Neuronal stem cell (in vitro differentiated cells): ENCODE data around the gene CTTNBP2NL.

Source experiments
- DNase-seq: peaks from one replicate; pipeline ENCODE4 v3.0.0-alpha.2; 2013; ENCODE audit warnings: low spot score
- H2AFZ ChIP-seq: one replicate; pipeline ENCODE4 v1.6.1; 2013; ENCODE audit warnings: mild to moderate bottlenecking, low read length, inconsistent platforms
- H2AK5ac ChIP-seq: 2 replicates; pipeline ENCODE4 v1.6.1; 2013; ENCODE audit warnings: low read depth, mild to moderate bottlenecking, inconsistent platforms, low read length, moderate library complexity, mixed read lengths
- H2BK120ac ChIP-seq: 2 replicates; pipeline ENCODE4 v1.6.1; 2013; ENCODE audit warnings: low read depth, mild to moderate bottlenecking, inconsistent platforms, low read length, moderate library complexity, mixed read lengths
- H2BK12ac ChIP-seq: one replicate; pipeline ENCODE4 v1.6.1; 2013; ENCODE audit warnings: low read length, inconsistent platforms
- H2BK15ac ChIP-seq: 2 replicates; pipeline ENCODE4 v1.6.1; 2013; ENCODE audit warnings: mild to moderate bottlenecking, low read length, inconsistent platforms, mixed read lengths
- H2BK5ac ChIP-seq: one replicate; pipeline ENCODE4 v1.6.1; 2013; ENCODE audit warnings: inconsistent platforms, mild to moderate bottlenecking, low read length, moderate library complexity
- H3K14ac ChIP-seq: one replicate; pipeline ENCODE4 v1.6.1; 2013; ENCODE audit warnings: low read length, inconsistent platforms
- H3K18ac ChIP-seq: 2 replicates; pipeline ENCODE4 v1.6.1; 2013; ENCODE audit warnings: low read length, inconsistent platforms
- H3K23ac ChIP-seq: 2 replicates; pipeline ENCODE4 v1.6.1; 2013; ENCODE audit warnings: low read depth, mild to moderate bottlenecking, mixed read lengths, low read length, inconsistent platforms; ENCODE audit not compliant: poor library complexity
- H3K27ac ChIP-seq: replicated peaks from 3 replicates; pipeline ENCODE4 v1.5.1; 2013; ENCODE audit warnings: low read length, inconsistent platforms
- H3K27me3 ChIP-seq, 3 experiments: 2 replicates each; pipeline ENCODE4 v1.6.1; 2013; ENCODE audit warnings: low read length in 3 of 3, mild to moderate bottlenecking in 2 of 3, inconsistent platforms in 1 of 3, low read depth in 1 of 3, mixed read lengths in 1 of 3, moderate library complexity in 1 of 3; ENCODE audit not compliant: control insufficient read depth in 3 of 3, insufficient read depth in 3 of 3
- H3K36me3 ChIP-seq, 2 donors: replicated peaks in 1 of 2; 2 replicates each; pipeline ENCODE4 v1.6.1; 2013; ENCODE audit warnings: low read length in 2 of 2; ENCODE audit not compliant: control insufficient read depth in 2 of 2, insufficient read depth in 2 of 2
- H3K4ac ChIP-seq: 2 replicates; pipeline ENCODE4 v1.6.1; 2013; ENCODE audit warnings: inconsistent platforms, mild to moderate bottlenecking, low read length, moderate library complexity
- H3K4me1 ChIP-seq, 2 donors: 1 replicate in 1 of 2; 2 replicates in 1 of 2; pipeline ENCODE4 v1.6.1; 2013; ENCODE audit warnings: low read length in 2 of 2, low read depth in 1 of 2; ENCODE audit not compliant: control insufficient read depth in 2 of 2, insufficient read depth in 1 of 2
- H3K4me2 ChIP-seq: one replicate; pipeline ENCODE4 v1.6.1; 2013; ENCODE audit warnings: mild to moderate bottlenecking, low read length, inconsistent platforms; ENCODE audit not compliant: insufficient read depth, poor library complexity, severe bottlenecking
- H3K4me3 ChIP-seq, 2 donors: 2 replicates each; pipeline ENCODE4 v1.5.1; 2013; ENCODE audit warnings: low read length in 2 of 2, mild to moderate bottlenecking in 2 of 2, inconsistent platforms in 1 of 2, moderate library complexity in 1 of 2
- H3K79me1 ChIP-seq: one replicate; pipeline ENCODE4 v1.6.1; 2013; ENCODE audit warnings: low read depth, mild to moderate bottlenecking, inconsistent platforms, low read length, moderate library complexity
- H3K9ac ChIP-seq: one replicate; pipeline ENCODE4 v1.6.1; 2013; ENCODE audit warnings: mild to moderate bottlenecking, low read depth, low read length, inconsistent platforms; ENCODE audit not compliant: poor library complexity
- H3K9me3 ChIP-seq, 2 donors: replicated peaks in 1 of 2; 2 replicates each; pipeline versions ENCODE3 to v1.6.1; 2013; ENCODE audit warnings: low read length in 2 of 2, mild to moderate bottlenecking in 2 of 2, inconsistent platforms in 1 of 2, low read depth in 1 of 2, mixed read lengths in 1 of 2, moderate library complexity in 1 of 2; ENCODE audit not compliant: control insufficient read depth in 2 of 2, insufficient read depth in 1 of 2
- H4K8ac ChIP-seq: one replicate; pipeline ENCODE4 v1.6.1; 2013; ENCODE audit warnings: low read depth, mild to moderate bottlenecking, inconsistent platforms, low read length, moderate library complexity
- H4K91ac ChIP-seq: one replicate; pipeline ENCODE4 v1.6.1; 2013; ENCODE audit warnings: low read length, low read depth, mild to moderate bottlenecking, inconsistent platforms; ENCODE audit not compliant: poor library complexity
- WGBS, 2 donors: extraction: QIAGEN DNeasy Blood & Tissue Kit; methylation state at CpG; one replicate each; pipeline ENCODE4 v1.1.7; 2013; ENCODE audit warnings: missing lambda C conversion rate in 2 of 2, mixed read lengths in 1 of 2; ENCODE audit not compliant: insufficient read length in 2 of 2, insufficient replicate concordance in 1 of 2; ENCODE audit errors: extremely low coverage in 2 of 2; 5-methylcytosine and 5-hydroxymethylcytosine counted together

The CTTNBP2NL gene

DNA sequence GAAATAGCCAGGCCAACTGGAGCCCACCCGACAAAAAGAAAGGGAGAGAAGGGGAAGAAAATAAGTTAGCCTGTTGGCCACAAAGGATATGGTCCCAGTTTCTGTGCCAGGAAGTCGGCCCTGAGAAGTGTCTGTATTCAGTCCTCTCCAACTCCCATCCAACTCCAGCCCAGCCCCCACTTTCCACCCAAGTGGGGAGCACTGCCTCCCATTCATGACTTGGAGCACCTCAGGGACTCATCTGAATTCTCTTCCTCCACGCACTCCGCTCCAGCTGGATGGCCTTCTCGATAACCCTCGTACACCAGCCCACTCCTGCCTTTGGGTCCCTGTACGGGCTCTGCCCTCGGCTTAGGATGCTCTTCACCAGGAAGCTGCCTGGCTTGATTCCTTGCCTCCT is 110.7 kb downstream of the CTTNBP2NL start:
- H3K9me3 ChIP-seq: no peaks in the 10 kb centered on the region
- H3K79me1 ChIP-seq: no peaks in the 10 kb centered on the region
- no peak overlapping the region for H3K4me2 ChIP-seq
- no peaks in the 10 kb centered on the region for H3K36me3 ChIP-seq
- no peak overlapping the region for H3K18ac ChIP-seq
- H2BK5ac ChIP-seq: no peak overlapping the region
- H3K23ac ChIP-seq: no peak overlapping the region
- H3K9ac ChIP-seq: no peak overlapping the region
- H3K27me3 ChIP-seq: peaks cover 7 to 32% (median 23%) of the 10 kb centered on the region in 3 experiments
- H2BK12ac ChIP-seq: no peak overlapping the region
- no peak overlapping the region for H2AK5ac ChIP-seq
- no peak overlapping the region for H3K27ac ChIP-seq
- no peak overlapping the region for H2AFZ ChIP-seq
- H3K14ac ChIP-seq: no peak overlapping the region
- H3K4ac ChIP-seq: no peak overlapping the region
- DNase-seq: no peak
- no peak overlapping the region for H4K91ac ChIP-seq
- H4K8ac ChIP-seq: no peak overlapping the region
- H3K4me3 ChIP-seq: no peak overlapping the region
- peak overlapping the region; percentile 29 for H2BK15ac ChIP-seq
- peaks cover 37 to 47% of the 10 kb centered on the region in 2 donors for H3K4me1 ChIP-seq
- H2BK120ac ChIP-seq: no peak overlapping the region
- WGBS, 2 donors: no CpG with 5 or more reads among the region's 8 CpGs

DNA sequence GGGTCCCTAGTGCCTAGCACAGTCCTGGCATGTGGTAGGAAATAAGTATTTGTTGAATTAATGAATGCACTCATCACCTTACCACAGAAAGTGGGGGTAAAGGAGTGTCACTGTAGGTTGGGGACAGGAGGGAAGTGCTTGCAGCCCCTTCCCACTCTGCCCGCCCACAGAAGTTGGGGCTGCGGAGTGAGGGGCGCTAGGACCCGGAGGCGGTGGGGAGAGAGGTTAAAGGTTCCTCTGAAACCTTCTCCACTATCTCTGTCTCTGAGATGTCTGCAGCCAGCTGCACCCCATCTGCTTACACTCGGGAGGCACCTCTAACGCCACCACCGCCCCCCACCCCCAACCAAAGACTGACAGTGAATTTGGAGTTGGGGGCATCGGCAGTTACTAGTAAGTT is 111.3 kb downstream of the CTTNBP2NL start:
- Histone ChIP-seq H2BK5ac (no peak overlapping the region), H2AFZ (no peak overlapping the region), H4K8ac (no peak overlapping the region), H3K4me3 (no peak overlapping the region), H2BK12ac (no peak overlapping the region), H2AK5ac (no peak overlapping the region), H4K91ac (no peak overlapping the region), H3K23ac (no peak overlapping the region), H3K36me3 (no peaks in the 10 kb centered on the region), H3K79me1 (no peaks in the 10 kb centered on the region), H3K14ac (no peak overlapping the region), H3K4me2 (peak overlapping the region; percentile 91), H2BK15ac (no peak overlapping the region), H3K9ac (no peak overlapping the region), H3K27me3 (peaks cover 7 to 32% (median 23%) of the 10 kb centered on the region in 3 experiments), H3K27ac (no peak overlapping the region), H2BK120ac (no peak overlapping the region), H3K4me1 (peaks cover 37 to 45% of the 10 kb centered on the region in 2 donors), H3K9me3 (no peaks in the 10 kb centered on the region), H3K18ac (no peak overlapping the region), H3K4ac (no peak overlapping the region)
- no peak for DNase-seq
- no CpG with 5 or more reads among the region's 9 CpGs for WGBS, 2 donors

- H2BK15ac ChIP-seq: no peak overlapping the region
- no peak overlapping the region for H4K8ac ChIP-seq
- peaks cover 31 to 43% of the 10 kb centered on the region in 2 donors for H3K4me1 ChIP-seq
- peak overlapping the region; percentile 59 for H3K23ac ChIP-seq
- H3K18ac ChIP-seq: peak overlapping the region; percentile 92
- H3K27ac ChIP-seq: no peak overlapping the region
- H4K91ac ChIP-seq: no peak overlapping the region
- H2AFZ ChIP-seq: peak overlapping the region; percentile 91
- peaks cover 7 to 32% (median 23%) of the 10 kb centered on the region in 3 experiments for H3K27me3 ChIP-seq
- H2BK120ac ChIP-seq: no peak overlapping the region
- peak overlapping the region; percentile 91 for H3K4me2 ChIP-seq
- no peaks in the 10 kb centered on the region for H3K36me3 ChIP-seq
- H3K4ac ChIP-seq: no peak overlapping the region
- H3K79me1 ChIP-seq: no peaks in the 10 kb centered on the region
- no peak overlapping the region for H3K9ac ChIP-seq
- no peak overlapping the region for H2BK12ac ChIP-seq
- DNase-seq: no peak
- peak overlapping the region; percentile 31 to 88 for H3K4me3 ChIP-seq
- no peak overlapping the region for H3K14ac ChIP-seq
- no peak overlapping the region for H2AK5ac ChIP-seq
- no peaks in the 10 kb centered on the region for H3K9me3 ChIP-seq
- no peak overlapping the region for H2BK5ac ChIP-seq
- WGBS, 2 donors: no CpG with 5 or more reads among the region's 15 CpGs
Measured at GRCh38 chr1:112507921-112508277, 111.9 kb downstream of the CTTNBP2NL start.

DNA sequence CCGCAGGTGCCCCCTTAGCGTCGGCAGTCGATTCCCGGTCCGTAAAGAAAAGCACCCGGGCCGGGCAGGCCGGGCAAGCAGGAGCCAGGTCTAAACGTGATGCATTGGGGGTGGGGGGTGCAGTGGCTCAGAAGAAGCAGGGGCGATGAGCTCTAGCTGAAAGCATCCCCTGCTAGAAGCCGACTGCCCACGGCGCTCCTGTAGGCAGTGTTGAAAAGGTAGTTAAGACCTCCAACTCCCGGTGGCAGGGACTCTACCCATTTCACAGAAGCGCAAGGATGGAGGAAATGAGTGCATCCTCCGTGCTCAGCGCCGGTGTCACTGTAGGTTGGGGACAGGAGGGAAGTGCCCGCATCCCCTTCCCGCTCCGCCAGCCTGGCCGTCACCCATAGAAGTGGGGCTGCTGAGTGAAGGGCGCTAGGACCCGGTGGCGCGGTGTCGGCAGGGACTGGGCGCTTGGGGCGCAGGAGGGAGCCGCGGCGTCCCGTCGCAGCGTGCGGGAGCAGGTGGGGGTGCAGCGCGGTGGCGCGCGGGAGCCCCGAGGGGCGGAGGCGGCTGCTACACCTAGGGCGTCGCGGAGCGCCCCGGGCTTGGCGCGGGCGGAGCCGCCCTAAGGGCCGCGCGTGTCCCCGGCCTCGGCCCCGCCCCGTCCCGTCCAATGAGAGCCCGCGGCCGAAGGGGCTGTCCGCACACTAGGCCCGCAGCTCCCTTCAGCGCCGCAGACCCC is 112.4 kb downstream of the CTTNBP2NL start, which contains the start of gene WNT2B:
WNT2B (plus strand) TSS at position 688 of the 727 bp plus-strand sequence. CDS start 298 bp downstream, outside the sequence.
- Histone ChIP-seq H3K27ac (no peak within 1 kb of the TSS), H3K4ac (no peak within 1 kb of the TSS), H3K9ac (peak within 1 kb of the TSS; percentile 85), H2BK12ac (peak within 1 kb of the TSS; percentile 49), H3K79me1 (no peaks in the 10 kb centered on the region), H3K36me3 (no peaks in the 10 kb centered on the region), H3K4me3 (peak within 1 kb of the TSS; percentile 31 to 88), H3K18ac (peak within 1 kb of the TSS; percentile 92), H2AK5ac (peak within 1 kb of the TSS; percentile 8), H2BK5ac (no peak within 1 kb of the TSS), H3K4me2 (peak within 1 kb of the TSS; percentile 91), H2BK120ac (no peak within 1 kb of the TSS), H2BK15ac (peak within 1 kb of the TSS; percentile 17), H3K27me3 (peaks cover 7 to 32% (median 23%) of the 10 kb centered on the region in 3 experiments), H2AFZ (peak within 1 kb of the TSS; percentile 91), H4K8ac (no peak within 1 kb of the TSS), H3K23ac (peak within 1 kb of the TSS; percentile 59), H3K14ac (peak within 1 kb of the TSS; percentile 43), H4K91ac (peak within 1 kb of the TSS; percentile 26), H3K4me1 (peaks cover 29 to 42% of the 10 kb centered on the region in 2 donors), H3K9me3 (no peaks in the 10 kb centered on the region)
- WGBS, 2 donors: no CpG with 5 or more reads among the region's 69 CpGs
- DNase-seq: no peak
